GM23248 (cell line): Measurements from ENCODE around the gene DTNA.

ENCODE experiments used
- EZH2 ChIP-seq: fragments of 200-600 bp; sonication (generic); IDR thresholded peaks from 2 replicates; pipeline ENCODE4 v1.6.1; 2018; ENCODE audit warnings: antibody characterized with exemption, mild to moderate bottlenecking; ENCODE audit not compliant: insufficient read depth, poor library complexity, severe bottlenecking
- EZH2phosphoT487 ChIP-seq: fragments of 200-600 bp; sonication (generic); IDR thresholded peaks from 2 replicates; pipeline ENCODE4 v1.6.1; 2018; ENCODE audit warnings: antibody characterized with exemption, moderate library complexity, mild to moderate bottlenecking, low read depth; ENCODE audit not compliant: insufficient read depth

DNA sequence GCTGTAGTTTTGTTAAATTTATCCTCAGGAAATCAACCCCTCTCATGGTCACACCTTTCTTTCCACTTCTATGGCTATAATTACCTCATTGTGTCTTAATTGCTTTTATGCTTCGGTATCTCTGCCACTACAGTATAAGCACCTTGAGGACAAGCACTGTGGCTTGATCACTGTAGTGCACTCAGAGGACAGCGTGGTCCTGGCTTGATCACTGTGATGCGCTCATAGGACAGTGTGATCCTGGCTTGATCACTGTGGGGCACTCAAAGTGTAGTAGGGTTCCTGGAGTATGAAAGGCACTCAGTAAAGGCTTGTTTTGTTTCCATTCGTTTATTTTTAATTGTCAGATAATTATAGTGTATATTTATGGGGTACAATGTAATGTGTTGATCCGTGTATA is 44.2 kb downstream of the DTNA start:
- TF ChIP-seq EZH2phosphoT487 (no peak), EZH2 (no peak)
